Lower leg skin (tissue), 4 donors: Measurements from ENCODE around the gene PTPN1. TPM values are rescaled to one million over a fixed set of nuclear protein-coding genes. Genes with fewer than 3 reads are reported as not detected.

Experiments used
- DNase-seq, 2 donors: peaks; one replicate each; pipeline ENCODE4 v3.0.0-alpha.2; 2019; ENCODE audit warnings: low spot score in 2 of 2
- H3K4me3 ChIP-seq: fragments of 200-600 bp; sonication (generic); 2 replicates; pipeline ENCODE4 v1.5.1; 2017; ENCODE audit warnings: mild to moderate bottlenecking, low read depth; ENCODE audit not compliant: poor library complexity, severe bottlenecking
- POLR2A ChIP-seq, 2 donors: fragments of 450-650 bp; IDR thresholded peaks; one replicate each; pipeline ENCODE4 v1.6.1; 2016 to 2017; ENCODE audit warnings: antibody characterized with exemption in 2 of 2, mild to moderate bottlenecking in 1 of 2, moderate library complexity in 1 of 2
- WGBS, 2 donors: methylation state at CpG; one replicate each; pipeline ENCODE4 v1.1.5; 2018; 5-methylcytosine and 5-hydroxymethylcytosine counted together
- intact Hi-C: fragments of 100-400 bp; cut with DNase I; formaldehyde crosslinking; loops from one replicate; pipeline ENCODE4 v1.15.0; 2023; ENCODE audit warnings: low total_unique reads
- total RNA-seq, 4 donors: library from RNA; depleted of rRNA; stranded (reverse); fragments of >200 nt; gene quantifications; one replicate each; pipeline ENCODE4 v1.1.0, GENCODE V29; 2016
- TF ChIP-seq, protein P1 (sequence below), 3 donors: fragments of 450-650 bp; IDR thresholded peaks; one replicate each; pipeline ENCODE4 v1.5.1; 2016; ENCODE audit warnings: antibody characterized with exemption in 3 of 3, mild to moderate bottlenecking in 3 of 3, moderate library complexity in 2 of 3

Gene PTPN1
- total RNA-seq, 4 donors from 2014 or later: 19.1 to 29.8 (median 23.3) TPM

DNA sequence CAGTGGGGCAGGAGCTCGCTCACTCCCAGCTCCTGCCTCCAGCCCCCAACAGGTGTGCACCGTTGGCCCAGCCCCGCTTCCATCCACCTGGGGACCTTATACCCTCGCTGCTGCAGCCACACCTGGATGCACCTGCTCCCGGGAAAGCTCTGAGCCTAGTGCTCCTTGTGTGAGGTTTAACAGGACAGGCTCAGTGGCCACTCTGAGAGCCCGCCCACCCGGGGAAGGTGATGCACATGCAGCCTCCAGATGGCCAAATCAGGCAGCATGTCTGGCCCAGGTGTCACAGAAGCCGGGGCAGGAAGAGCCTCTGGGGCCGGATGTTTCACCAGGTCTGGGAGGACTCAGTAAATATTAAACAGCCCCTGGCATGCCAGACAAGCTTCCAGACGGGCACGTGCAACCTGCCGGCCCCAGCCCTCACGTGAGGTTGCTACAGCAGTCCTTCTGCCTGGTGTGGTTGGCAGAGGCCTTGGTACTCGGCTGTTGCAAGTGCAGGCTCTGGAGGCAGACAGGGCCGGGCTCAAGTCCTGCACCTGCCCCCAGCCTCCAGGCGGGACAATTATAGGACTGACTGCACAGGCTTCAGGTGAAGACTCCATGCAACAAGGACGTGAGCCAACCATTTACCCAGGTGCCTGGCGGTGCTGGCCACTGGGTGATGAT, 114.3 kb downstream of the PTPN1 start:
- no peak overlapping the region for H3K4me3 ChIP-seq
- WGBS, 2 donors: 60 to 62% methylated on average over 13 of the region's 18 CpGs
- DNase-seq: no peak
- intact Hi-C loops: no loop called here
- TF ChIP-seq, protein P1, sequence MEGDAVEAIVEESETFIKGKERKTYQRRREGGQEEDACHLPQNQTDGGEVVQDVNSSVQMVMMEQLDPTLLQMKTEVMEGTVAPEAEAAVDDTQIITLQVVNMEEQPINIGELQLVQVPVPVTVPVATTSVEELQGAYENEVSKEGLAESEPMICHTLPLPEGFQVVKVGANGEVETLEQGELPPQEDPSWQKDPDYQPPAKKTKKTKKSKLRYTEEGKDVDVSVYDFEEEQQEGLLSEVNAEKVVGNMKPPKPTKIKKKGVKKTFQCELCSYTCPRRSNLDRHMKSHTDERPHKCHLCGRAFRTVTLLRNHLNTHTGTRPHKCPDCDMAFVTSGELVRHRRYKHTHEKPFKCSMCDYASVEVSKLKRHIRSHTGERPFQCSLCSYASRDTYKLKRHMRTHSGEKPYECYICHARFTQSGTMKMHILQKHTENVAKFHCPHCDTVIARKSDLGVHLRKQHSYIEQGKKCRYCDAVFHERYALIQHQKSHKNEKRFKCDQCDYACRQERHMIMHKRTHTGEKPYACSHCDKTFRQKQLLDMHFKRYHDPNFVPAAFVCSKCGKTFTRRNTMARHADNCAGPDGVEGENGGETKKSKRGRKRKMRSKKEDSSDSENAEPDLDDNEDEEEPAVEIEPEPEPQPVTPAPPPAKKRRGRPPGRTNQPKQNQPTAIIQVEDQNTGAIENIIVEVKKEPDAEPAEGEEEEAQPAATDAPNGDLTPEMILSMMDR (IDR thresholded peaks at IDR 0.05): peak in 1 of 3 donors; percentile 46
- no peak for TF ChIP-seq POLR2A (IDR thresholded peaks at IDR 0.05)

DNA sequence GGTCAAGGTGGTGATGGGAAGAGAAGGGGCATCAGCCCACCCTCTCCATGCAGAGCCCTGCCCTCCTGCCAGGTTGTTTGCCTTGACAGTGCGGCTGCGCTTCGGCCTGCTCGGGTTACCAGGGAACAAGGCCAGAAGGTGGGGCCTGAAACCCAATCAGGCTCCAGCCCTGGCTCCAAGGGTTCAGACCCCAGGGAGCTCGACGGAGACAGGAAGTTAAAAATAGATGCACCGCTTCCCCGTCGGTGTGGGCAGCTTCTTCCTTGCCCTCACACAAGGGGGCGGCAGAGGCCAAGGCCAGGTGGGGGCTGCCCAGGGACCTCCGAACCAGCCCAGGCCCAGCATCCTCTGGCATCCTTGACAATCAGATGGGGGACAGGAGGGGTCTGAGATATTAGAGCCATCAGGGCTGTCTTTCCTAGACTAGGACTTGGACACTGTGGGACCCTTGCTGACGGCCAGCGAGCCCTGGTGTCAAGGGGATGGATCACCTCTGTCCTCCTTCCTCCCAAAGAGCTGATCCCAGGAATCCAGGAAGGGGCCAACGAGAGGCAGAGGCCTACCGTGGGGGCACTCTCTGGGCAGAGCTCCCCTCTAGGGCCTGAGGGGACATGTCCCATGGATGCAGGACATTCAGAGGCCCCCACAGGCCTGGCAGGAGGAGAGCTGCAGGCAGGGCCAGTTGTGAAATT, 115.9 kb downstream of the PTPN1 start:
- DNase-seq: no peak
- TF ChIP-seq, protein P1 (IDR thresholded peaks at IDR 0.05): no peak
- no peak for TF ChIP-seq POLR2A (IDR thresholded peaks at IDR 0.05)
- intact Hi-C loops: no loop called here
- 49 to 66% methylated on average over 15 of the region's 15 CpGs for WGBS, 2 donors
- H3K4me3 ChIP-seq: no peak overlapping the region

DNA sequence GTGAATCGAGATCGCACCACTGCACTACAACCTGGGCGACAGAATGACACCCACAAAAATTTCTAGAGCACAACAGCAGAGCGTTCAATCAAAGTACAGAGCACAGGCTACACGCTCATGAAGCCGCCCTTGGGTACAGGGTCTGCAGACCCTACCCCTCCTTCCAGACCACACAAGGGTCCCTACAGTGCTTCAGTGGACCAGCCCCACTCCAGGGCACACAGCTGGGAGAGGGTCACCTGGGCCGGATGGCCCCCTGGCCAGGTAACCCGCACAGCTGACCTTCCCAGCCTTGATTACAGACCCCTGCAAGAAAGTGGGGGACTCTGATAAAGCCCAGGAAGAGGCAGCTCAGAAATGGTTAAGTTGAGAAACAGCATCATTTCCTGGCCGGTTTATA, 117.6 kb downstream of the PTPN1 start:
- intact Hi-C loops: no loop called here
- 84 to 89% methylated on average over 9 of the region's 9 CpGs for WGBS, 2 donors
- no peak for TF ChIP-seq POLR2A (IDR thresholded peaks at IDR 0.05)
- TF ChIP-seq, protein P1 (IDR thresholded peaks at IDR 0.05): no peak
- DNase-seq: no peak
- no peak overlapping the region for H3K4me3 ChIP-seq

DNA sequence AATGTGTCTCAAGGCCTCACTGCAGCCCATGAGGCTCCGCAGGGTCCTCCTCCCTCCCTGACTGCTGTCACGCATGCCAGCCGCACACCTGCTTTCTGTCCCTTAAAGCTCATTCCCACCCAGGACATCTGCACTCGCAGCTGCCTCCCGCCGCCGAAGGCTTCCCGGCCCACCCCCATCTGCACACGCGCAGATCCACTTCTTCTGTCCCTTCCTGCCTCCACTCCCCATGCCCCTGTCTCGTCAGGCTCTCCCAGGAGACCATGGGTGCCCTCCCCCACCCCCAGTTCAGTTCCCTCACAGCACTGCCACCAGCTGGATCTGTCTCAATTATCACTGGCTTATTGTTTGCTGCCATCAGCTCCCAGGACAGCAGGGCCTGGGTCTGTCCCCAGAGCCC, 118.1 kb downstream of the PTPN1 start:
- WGBS, 2 donors: 78% methylated on average over 11 of the region's 11 CpGs
- DNase-seq: no peak
- intact Hi-C loops: no loop called here
- H3K4me3 ChIP-seq: no peak overlapping the region
- no peak for TF ChIP-seq POLR2A (IDR thresholded peaks at IDR 0.05)
- TF ChIP-seq, protein P1 (IDR thresholded peaks at IDR 0.05): no peak

DNA sequence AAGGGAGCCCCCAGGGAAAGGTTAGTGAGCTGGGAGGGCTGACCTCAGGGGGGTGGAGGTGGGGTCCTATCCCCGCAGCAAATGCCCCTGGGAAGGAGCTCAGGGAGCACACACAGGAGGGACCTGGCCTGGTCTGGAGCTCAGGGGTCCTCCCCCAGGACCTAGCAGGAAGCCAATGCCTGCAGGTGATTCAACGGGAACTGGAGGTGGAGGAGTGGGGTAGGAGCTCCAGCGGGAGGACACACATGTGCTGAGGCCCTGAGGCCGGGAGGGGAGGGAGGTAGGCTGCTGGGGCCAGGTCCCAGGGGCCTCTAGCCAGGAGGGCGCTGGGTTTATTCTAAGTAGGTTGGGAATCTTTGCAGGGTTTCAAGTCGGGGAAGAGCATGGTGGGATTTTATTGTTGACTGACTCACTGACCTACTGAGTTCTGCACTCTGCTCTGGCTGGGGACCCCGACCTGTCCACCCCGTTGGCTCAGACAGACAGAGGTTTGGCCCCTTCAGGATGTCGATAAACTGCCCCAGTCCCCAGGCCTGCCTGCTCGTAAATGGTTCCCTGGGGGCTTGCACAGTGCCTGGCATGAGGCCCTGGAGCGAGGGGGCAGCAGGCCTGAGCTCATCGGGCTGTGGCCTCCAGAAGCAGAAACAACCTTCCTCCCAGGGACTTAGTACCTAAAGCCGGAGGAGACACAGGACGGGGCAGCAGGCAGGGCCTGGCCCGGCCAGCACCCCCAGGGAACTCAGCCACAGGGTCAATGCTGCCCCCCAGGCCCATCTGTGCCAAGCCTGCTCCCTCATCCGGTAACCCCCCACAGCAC, 118.9 kb downstream of the PTPN1 start:
- TF ChIP-seq, protein P1 (IDR thresholded peaks at IDR 0.05): no peak
- TF ChIP-seq POLR2A (IDR thresholded peaks at IDR 0.05): no peak
- no peak overlapping the region for H3K4me3 ChIP-seq
- no peak for DNase-seq
- intact Hi-C loops: no loop called here
- WGBS, 2 donors: 76 to 81% methylated on average over 13 to 16 of the region's 16 CpGs
